GM12878 (cell line): ENCODE measurements around the gene ZNF513. TPM values are rescaled to one million over a fixed set of nuclear protein-coding genes. Genes with fewer than 3 reads are reported as not detected.

ENCODE experiments used
- ATF7 ChIP-seq: fragments of 450-650 bp; IDR thresholded peaks from 2 replicates; pipeline ENCODE4 v1.6.1; 2016; ENCODE audit warnings: low read depth, mild to moderate bottlenecking
- BACH1 ChIP-seq: fragments of 450-650 bp; IDR thresholded peaks from 2 replicates; pipeline ENCODE4 v1.6.1; 2017; ENCODE audit warnings: mild to moderate bottlenecking, borderline replicate concordance
- BCLAF1 ChIP-seq: fragments of 450-650 bp; IDR thresholded peaks from 2 replicates; pipeline ENCODE4 v1.6.1; 2017; ENCODE audit warnings: antibody characterized with exemption, mild to moderate bottlenecking, moderate library complexity
- CBX5 ChIP-seq: sonication (generic); IDR thresholded peaks from 2 replicates; pipeline ENCODE4 v1.6.1; 2016; ENCODE audit warnings: low read depth, moderate library complexity, mild to moderate bottlenecking, inconsistent platforms
- CEBPB ChIP-seq, 2 experiments: fragments of 150-350 bp in 1 of 2; IDR thresholded peaks; 2 replicates each; pipeline ENCODE4 v1.6.1; 2012 to 2014; ENCODE audit warnings: low read depth in 2 of 2, low read length in 2 of 2, borderline replicate concordance in 1 of 2, inconsistent platforms in 1 of 2
- DPF2 ChIP-seq: fragments of 450-650 bp; IDR thresholded peaks from 2 replicates; pipeline ENCODE4 v1.6.1; 2017; ENCODE audit warnings: mild to moderate bottlenecking
- EGR1 ChIP-seq, 2 experiments: IDR thresholded peaks; 1 replicate in 1 of 2; 2 replicates in 1 of 2; pipeline ENCODE4 v1.6.1; 2011 to 2012; ENCODE audit warnings: low read depth in 2 of 2, low read length in 2 of 2, borderline replicate concordance in 1 of 2, mild to moderate bottlenecking in 1 of 2, moderate library complexity in 1 of 2
- GATAD2B ChIP-seq: fragments of 450-650 bp; conservative IDR thresholded peaks from 2 replicates; pipeline ENCODE4 v1.6.1; 2017; ENCODE audit warnings: low read depth, mild to moderate bottlenecking, moderate library complexity
- HDAC6 ChIP-seq: fragments of 200-600 bp; sonication (generic); IDR thresholded peaks from one replicate; pipeline ENCODE4 v1.8.0; 2017; ENCODE audit warnings: antibody characterized with exemption; ENCODE audit not compliant: unreplicated experiment
- HDGF ChIP-seq: fragments of 450-650 bp; IDR thresholded peaks from 2 replicates; pipeline ENCODE4 v1.6.1; 2016; ENCODE audit warnings: antibody characterized with exemption
- IKZF1 ChIP-seq: fragments of 450-650 bp; conservative IDR thresholded peaks from 2 replicates; pipeline ENCODE4 v1.6.1; 2017; ENCODE audit warnings: antibody characterized with exemption, mild to moderate bottlenecking
- IRF4 ChIP-seq: IDR thresholded peaks from 2 replicates; pipeline ENCODE4 v1.6.1; 2011; ENCODE audit warnings: low read depth, low read length
- JUNB ChIP-seq: IDR thresholded peaks from 2 replicates; pipeline ENCODE4 v1.6.1; 2016; ENCODE audit warnings: antibody characterized with exemption, mild to moderate bottlenecking
- MAX ChIP-seq: IDR thresholded peaks from 2 replicates; pipeline ENCODE4 v1.6.1; 2012; ENCODE audit warnings: low read depth, low read length, improper control_type of control experiment
- MLLT1 ChIP-seq: fragments of 450-650 bp; IDR thresholded peaks from 2 replicates; pipeline ENCODE4 v1.6.1; 2016; ENCODE audit warnings: mild to moderate bottlenecking
- NFXL1 ChIP-seq: fragments of 450-650 bp; IDR thresholded peaks from 2 replicates; pipeline ENCODE4 v1.6.1; 2017; ENCODE audit warnings: antibody characterized with exemption, mild to moderate bottlenecking, borderline replicate concordance
- PML ChIP-seq: IDR thresholded peaks from 2 replicates; pipeline ENCODE4 v1.6.1; 2012; ENCODE audit warnings: low read length, inconsistent platforms
- POLR2A ChIP-seq: IDR thresholded peaks from 2 replicates; pipeline ENCODE4 v1.6.1; 2011; ENCODE audit warnings: low read depth, mild to moderate bottlenecking, low read length
- POLR2AphosphoS5 ChIP-seq: IDR thresholded peaks from 2 replicates; pipeline ENCODE4 v1.6.1; 2011; ENCODE audit warnings: mild to moderate bottlenecking, low read length, inconsistent platforms
- RCOR1 ChIP-seq: conservative IDR thresholded peaks from 2 replicates; pipeline ENCODE4 v1.6.1; 2012; ENCODE audit warnings: low read depth, low read length, improper control_type of control experiment
- SP1 ChIP-seq: IDR thresholded peaks from one replicate; pipeline ENCODE4 v1.6.1; 2011; ENCODE audit warnings: low read depth, low read length
- SRF ChIP-seq, 2 experiments: IDR thresholded peaks; 2 replicates each; pipeline ENCODE4 v1.6.1; 2011; ENCODE audit warnings: low read depth in 2 of 2, low read length in 2 of 2, mild to moderate bottlenecking in 1 of 2, moderate library complexity in 1 of 2
- TARDBP ChIP-seq: IDR thresholded peaks from 2 replicates; pipeline ENCODE4 v1.6.1; 2016; ENCODE audit warnings: borderline replicate concordance
- TCF3 ChIP-seq: IDR thresholded peaks from 2 replicates; pipeline ENCODE4 v1.6.1; 2012; ENCODE audit warnings: low read depth, mild to moderate bottlenecking, low read length, borderline replicate concordance; ENCODE audit not compliant: insufficient read depth
- TCF7 ChIP-seq: IDR thresholded peaks from 2 replicates; pipeline ENCODE4 v1.6.1; 2014; ENCODE audit warnings: antibody characterized with exemption, borderline replicate concordance
- YY1 ChIP-seq: IDR thresholded peaks from 2 replicates; pipeline ENCODE4 v1.6.1; 2011; ENCODE audit warnings: low read depth, mild to moderate bottlenecking, low read length
- ZNF207 ChIP-seq: fragments of 450-650 bp; IDR thresholded peaks from 2 replicates; pipeline ENCODE4 v1.6.1; 2014; ENCODE audit warnings: antibody characterized with exemption, mild to moderate bottlenecking, borderline replicate concordance
- ZNF622 ChIP-seq: fragments of 450-650 bp; IDR thresholded peaks from 2 replicates; pipeline ENCODE4 v1.6.1; 2017; ENCODE audit warnings: mild to moderate bottlenecking, inconsistent platforms
- ZZZ3 ChIP-seq: IDR thresholded peaks from 2 replicates; pipeline ENCODE4 v1.6.1; 2011; ENCODE audit warnings: low read depth; ENCODE audit not compliant: control insufficient read depth, insufficient read length
- polyA plus RNA-seq, 11 experiments: library from polyadenylated mRNA; depleted of rRNA in 4 of 11; unstranded in 6 of 11; stranded (reverse) in 5 of 11; fragments of >200 nt; fragmentation: Nextera tagmentation in 4 of 11; fragmentation: Illumina TruSeq in 1 of 11; extraction: Ambion mirVana in 4 of 11; extraction: Trizol in 1 of 11; gene quantifications; 1 replicate in 1 of 11; 2 replicates in 10 of 11; pipeline versions ENCODE4 v1.2.1 to v1.2.3, GENCODE V29; 2011 to 2016; ENCODE audit warnings: inconsistent platforms in 2 of 11, missing spikeins in 2 of 11, low read depth in 1 of 11
- total RNA-seq, 4 experiments: library from RNA; depleted of rRNA in 3 of 4; stranded (reverse); fragments of >200 nt in 3 of 4; fragmentation: Illumina TruSeq in 1 of 4; extraction: Trizol in 1 of 4; gene quantifications; 2 replicates each; pipeline versions ENCODE4 v1.2.1 to v1.2.3, GENCODE V29; 2013 to 2021

ZNF513 gene
- total and polyA plus RNA-seq, 10 of the 15 experiments (the other 5 are each of a cell fraction or from before 2014, with no cell fraction given): 0.06 to 16.4 (median 5.6) TPM

- peak in 1 of 2 experiments; percentile 46; a peak in 1 of 3 replicates for TF ChIP-seq EGR1 (IDR thresholded peaks at IDR 0.05; ENCODE audit: borderline replicate concordance in 1 of 2, low read depth in 2 of 2, low read length in 2 of 2)
- peak; percentile 86 for TF ChIP-seq SP1
- TF ChIP-seq ATF7: peak; percentile 44; the same call in 1 of the 2 replicates
- peak; percentile 66; the same call in 1 of the 2 replicates for TF ChIP-seq TCF3
- TF ChIP-seq HDGF: peak; percentile 77
- no peak for TF ChIP-seq TCF7
- TF ChIP-seq ZNF622: peak; percentile 48; the same call in 1 of the 2 replicates
- TF ChIP-seq CEBPB (IDR thresholded peaks at IDR 0.05; ENCODE audit: borderline replicate concordance in 1 of 2, low read depth in 2 of 2, low read length in 2 of 2): no peak
- peak; percentile 91 for TF ChIP-seq YY1
- TF ChIP-seq MLLT1: peak; percentile 44; the same call in 1 of the 2 replicates
- peak; percentile 86 for TF ChIP-seq POLR2AphosphoS5
- TF ChIP-seq IKZF1: peak; percentile 72; the same call in 1 of the 2 replicates
- peak; percentile 56; the same call in 1 of the 2 replicates for TF ChIP-seq ZNF207
- no peak for TF ChIP-seq BCLAF1
- TF ChIP-seq JUNB: no peak
- TF ChIP-seq ZZZ3: no peak
- peak; percentile 97 for TF ChIP-seq PML
- no peak for TF ChIP-seq CBX5
- TF ChIP-seq BACH1: 0 out of 2 replicates have a peak, but pooled peaks have one; percentile 45
- TF ChIP-seq HDAC6: no peak
- TF ChIP-seq SRF (IDR thresholded peaks at IDR 0.05; ENCODE audit: low read depth in 2 of 2, low read length in 2 of 2): 0 out of 4 replicates have a peak, but pooled peaks of 1 of the 2 experiments have one; percentile 11
- TF ChIP-seq MAX: peak; percentile 8; the same call in 1 of the 2 replicates
- TF ChIP-seq RCOR1: 0 out of 2 replicates have a peak, but pooled peaks have one; percentile 29
- TF ChIP-seq GATAD2B: peak; percentile 56; the same call in 1 of the 2 replicates
- peak; percentile 93 for TF ChIP-seq POLR2A
- TF ChIP-seq NFXL1: no peak
- TF ChIP-seq DPF2: peak; percentile 62; the same call in 1 of the 2 replicates
- TF ChIP-seq TARDBP: no peak
- TF ChIP-seq IRF4: no peak
These were observed 47.9 kb upstream of the ZNF513 start, which contains the start of gene NRBP1 (continued) for GRCh38 chr2:27428213-27428977.
